Esophagus muscularis mucosa (tissue), 4 donors: ENCODE data around the gene RTL10. TPM values are rescaled to one million over a fixed set of nuclear protein-coding genes. Genes with fewer than 3 reads are reported as not detected.

Source experiments
- DNase-seq: peaks from one replicate; pipeline ENCODE4 v3.0.0-alpha.2; 2017; ENCODE audit errors: extremely low spot score
- H3K27ac ChIP-seq, 4 donors: fragments of 200-600 bp; sonication (generic); replicated peaks in 1 of 4; 1 replicate in 3 of 4; 2 replicates in 1 of 4; pipeline ENCODE4 v1.5.1; 2016 to 2019; ENCODE audit warnings: mild to moderate bottlenecking in 1 of 4
- H3K27me3 ChIP-seq, 4 donors: fragments of 200-600 bp; sonication (generic); one replicate each; pipeline versions ENCODE4 v1.5.1 to v1.6.0; 2016 to 2019
- H3K36me3 ChIP-seq, 4 donors: fragments of 200-600 bp; sonication (generic); one replicate each; pipeline ENCODE4 v1.5.1; 2016 to 2019
- H3K4me1 ChIP-seq, 4 donors: fragments of 200-600 bp; sonication (generic); one replicate each; pipeline ENCODE4 v1.5.1; 2016 to 2019
- H3K4me3 ChIP-seq, 4 donors: fragments of 200-600 bp; sonication (generic); 1 replicate in 2 of 4; 2 replicates in 2 of 4; pipeline ENCODE4 v1.5.1; 2016 to 2019; ENCODE audit warnings: mild to moderate bottlenecking in 4 of 4, moderate library complexity in 1 of 4
- H3K9me3 ChIP-seq, 4 donors: fragments of 200-600 bp; sonication (generic); 1 replicate in 3 of 4; 2 replicates in 1 of 4; pipeline ENCODE4 v1.5.1; 2016 to 2019
- EP300 ChIP-seq: sonication (generic); formaldehyde crosslinking; IDR thresholded peaks from one replicate; pipeline ENCODE4 v1.6.1; 2017; ENCODE audit warnings: antibody characterized with exemption
- POLR2A ChIP-seq: fragments of 450-650 bp; IDR thresholded peaks from one replicate; pipeline ENCODE4 v1.6.1; 2017; ENCODE audit warnings: antibody characterized with exemption, moderate library complexity, mild to moderate bottlenecking, low read depth
- POLR2AphosphoS5 ChIP-seq, 2 donors: sonication (generic); formaldehyde crosslinking; IDR thresholded peaks; one replicate each; pipeline ENCODE4 v1.6.1; 2017; ENCODE audit warnings: antibody characterized with exemption in 2 of 2
- WGBS: methylation state at CpG from one replicate; pipeline ENCODE4 v1.1.5; 2018; 5-methylcytosine and 5-hydroxymethylcytosine counted together
- intact Hi-C: fragments of 100-400 bp; cut with DNase I; formaldehyde crosslinking; loops from one replicate; pipeline ENCODE4 v1.15.1; 2023
- total RNA-seq, 4 donors: library from RNA; depleted of rRNA; stranded (reverse); fragments of >200 nt; gene quantifications; one replicate each; pipeline versions ENCODE4 v1.1.0 to v1.2.1, GENCODE V29; 2016
- TF ChIP-seq, protein P1 (sequence below), 3 experiments: fragments of 200-600 bp in 2 of 3; fragments of 450-650 bp in 1 of 3; sonication (generic) in 2 of 3; IDR thresholded peaks; one replicate each; pipeline ENCODE4 v1.5.1; 2017 to 2019; ENCODE audit warnings: antibody characterized with exemption in 3 of 3, mild to moderate bottlenecking in 2 of 3, moderate library complexity in 1 of 3

RTL10 gene
- total RNA-seq, 4 donors from 2014 or later, result 5.6 to 14.8 (median 11.1) TPM

- no peak for TF ChIP-seq EP300
- no peak for TF ChIP-seq POLR2AphosphoS5 (IDR thresholded peaks at IDR 0.05)
- no peak for TF ChIP-seq POLR2A
- TF ChIP-seq, protein P1, sequence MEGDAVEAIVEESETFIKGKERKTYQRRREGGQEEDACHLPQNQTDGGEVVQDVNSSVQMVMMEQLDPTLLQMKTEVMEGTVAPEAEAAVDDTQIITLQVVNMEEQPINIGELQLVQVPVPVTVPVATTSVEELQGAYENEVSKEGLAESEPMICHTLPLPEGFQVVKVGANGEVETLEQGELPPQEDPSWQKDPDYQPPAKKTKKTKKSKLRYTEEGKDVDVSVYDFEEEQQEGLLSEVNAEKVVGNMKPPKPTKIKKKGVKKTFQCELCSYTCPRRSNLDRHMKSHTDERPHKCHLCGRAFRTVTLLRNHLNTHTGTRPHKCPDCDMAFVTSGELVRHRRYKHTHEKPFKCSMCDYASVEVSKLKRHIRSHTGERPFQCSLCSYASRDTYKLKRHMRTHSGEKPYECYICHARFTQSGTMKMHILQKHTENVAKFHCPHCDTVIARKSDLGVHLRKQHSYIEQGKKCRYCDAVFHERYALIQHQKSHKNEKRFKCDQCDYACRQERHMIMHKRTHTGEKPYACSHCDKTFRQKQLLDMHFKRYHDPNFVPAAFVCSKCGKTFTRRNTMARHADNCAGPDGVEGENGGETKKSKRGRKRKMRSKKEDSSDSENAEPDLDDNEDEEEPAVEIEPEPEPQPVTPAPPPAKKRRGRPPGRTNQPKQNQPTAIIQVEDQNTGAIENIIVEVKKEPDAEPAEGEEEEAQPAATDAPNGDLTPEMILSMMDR (IDR thresholded peaks at IDR 0.05), result no peak
- Histone ChIP-seq H3K36me3 (peaks cover 0 to 40% (median 26%) of the 10 kb centered on the region in 4 donors), H3K27me3 (no peaks in the 10 kb centered on the region), H3K27ac (no peak overlapping the region), H3K4me1 (peaks cover 14 to 25% (median 22%) of the 10 kb centered on the region in 4 donors), H3K9me3 (no peaks in the 10 kb centered on the region), H3K4me3 (no peak overlapping the region)
- no peak for DNase-seq
- intact Hi-C loops, result no loop called here
- WGBS, result 80% methylated on average over 5 of the region's 21 CpGs
These were observed 21.8 kb upstream of the RTL10 start for GRCh38 chr22:19876314-19876940.

DNA sequence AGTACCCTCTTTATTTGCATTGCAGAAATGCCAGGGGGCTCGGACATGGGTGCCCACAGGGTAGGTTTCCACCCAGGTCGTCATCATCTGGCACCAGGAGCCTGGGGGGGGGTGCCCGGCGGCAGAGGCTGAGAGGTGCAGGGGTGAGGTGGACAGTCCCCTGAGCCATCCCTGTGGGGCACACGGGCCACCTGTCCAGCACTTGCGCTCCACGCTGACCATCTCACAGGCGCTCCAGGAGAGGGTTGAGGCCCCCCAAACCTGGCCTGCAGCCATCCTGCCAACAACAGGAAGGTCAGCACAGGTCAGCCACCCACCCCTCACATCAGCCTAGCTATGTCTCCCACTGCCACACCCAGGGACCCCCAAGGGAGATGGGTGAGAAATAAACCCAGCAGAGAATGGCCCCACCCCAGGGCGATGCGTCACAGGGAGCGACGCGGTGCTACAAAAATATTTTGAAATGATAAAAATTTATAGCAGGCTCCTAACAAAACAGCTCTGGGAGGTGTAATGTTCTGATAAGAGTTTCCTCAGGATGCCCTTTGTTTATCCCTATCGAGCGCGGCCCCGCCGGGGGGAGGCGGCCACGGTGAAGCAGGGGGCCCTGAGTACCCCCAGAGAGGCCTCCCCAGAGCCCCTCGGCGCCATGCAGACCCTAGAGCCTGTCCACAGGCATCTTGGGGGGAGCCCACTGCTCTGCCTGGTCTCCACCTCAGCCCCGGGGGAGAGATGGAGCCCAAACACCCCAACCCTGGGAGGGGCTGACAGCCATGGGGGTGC, 21.0 kb upstream of the RTL10 start:
- H3K4me3 ChIP-seq, result no peak overlapping the region
- no peak for DNase-seq
- no peaks in the 10 kb centered on the region for H3K27me3 ChIP-seq
- H3K4me1 ChIP-seq, result peaks cover 10 to 18% (median 15%) of the 10 kb centered on the region in 4 donors
- 82% methylated on average over 12 of the region's 23 CpGs for WGBS
- H3K9me3 ChIP-seq, result no peaks in the 10 kb centered on the region
- TF ChIP-seq, protein P1 (IDR thresholded peaks at IDR 0.05), result no peak
- TF ChIP-seq POLR2A, result no peak
- H3K36me3 ChIP-seq, result peaks cover 0 to 40% (median 26%) of the 10 kb centered on the region in 4 donors
- intact Hi-C loops, result no loop called here
- H3K27ac ChIP-seq, result no peak overlapping the region

DNA sequence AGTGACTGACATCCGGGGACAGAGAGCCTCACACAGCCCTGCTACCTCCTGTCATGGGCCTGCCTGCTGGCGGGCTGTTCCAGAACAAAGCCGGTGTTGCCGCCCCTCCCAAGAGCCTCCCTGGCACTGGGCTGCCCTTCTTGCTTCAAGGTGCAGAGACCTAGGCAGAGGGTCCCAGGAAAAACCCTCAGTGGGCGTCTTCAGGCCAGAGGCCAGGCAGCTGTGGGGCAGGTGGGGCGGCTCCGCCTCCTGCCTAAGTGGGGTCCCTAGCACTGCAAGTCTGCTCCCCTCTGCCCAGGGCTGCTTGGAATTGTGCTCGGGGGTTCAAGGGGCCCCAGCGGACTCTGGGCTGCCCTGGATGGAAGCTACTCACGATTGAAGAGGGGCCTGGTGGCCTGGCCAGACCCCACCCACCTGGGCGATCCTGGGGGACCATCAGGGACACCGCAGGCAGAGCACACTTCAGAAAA, 20.4 kb upstream of the RTL10 start:
- WGBS, result 98% methylated on average over 6 of the region's 12 CpGs

GRCh38 chr22:19874307-19875060, 19.8 kb upstream of the RTL10 start:
- intact Hi-C loops, result no loop called here
- H3K36me3 ChIP-seq, result peaks cover 0 to 40% (median 24%) of the 10 kb centered on the region in 4 donors
- WGBS, result 69% methylated on average over 17 of the region's 27 CpGs
- H3K27me3 ChIP-seq, result no peaks in the 10 kb centered on the region
- DNase-seq, result no peak
- no peak overlapping the region for H3K27ac ChIP-seq
- no peaks in the 10 kb centered on the region for H3K9me3 ChIP-seq
- no peak for TF ChIP-seq POLR2A
- no peak for TF ChIP-seq POLR2AphosphoS5 (IDR thresholded peaks at IDR 0.05)
- TF ChIP-seq EP300, result no peak
- TF ChIP-seq, protein P1 (IDR thresholded peaks at IDR 0.05), result no peak
- H3K4me3 ChIP-seq, result no peak overlapping the region
- H3K4me1 ChIP-seq, result peaks cover 0 to 8% (median 4%) of the 10 kb centered on the region in 4 donors

More for the DNA sequence above, 20.4 kb upstream of the RTL10 start:
- Histone ChIP-seq H3K27ac (no peak overlapping the region), H3K4me1 (peaks cover 4 to 12% (median 8%) of the 10 kb centered on the region in 4 donors), H3K36me3 (peaks cover 0 to 40% (median 26%) of the 10 kb centered on the region in 4 donors), H3K4me3 (no peak overlapping the region), H3K27me3 (no peaks in the 10 kb centered on the region), H3K9me3 (no peaks in the 10 kb centered on the region)
- no peak for TF ChIP-seq POLR2AphosphoS5 (IDR thresholded peaks at IDR 0.05)
- TF ChIP-seq EP300, result no peak
- no peak for TF ChIP-seq POLR2A
- TF ChIP-seq, protein P1 (IDR thresholded peaks at IDR 0.05), result no peak
- intact Hi-C loops, result no loop called here
- no peak for DNase-seq
